Gastrocnemius medialis (tissue), 4 donors: ENCODE measurements around the gene TUBB6. TPM values are rescaled to one million over a fixed set of nuclear protein-coding genes. Genes with fewer than 3 reads are reported as not detected.

Experiments
- ATAC-seq, 2 donors: fragments of 150-250 bp; one replicate each; pipeline ENCODE4 v1.9.1; 2016
- DNase-seq, 2 donors: peaks; one replicate each; pipeline ENCODE4 v3.0.0-alpha.2; 2019
- H3K27ac ChIP-seq, 4 donors: fragments of 200-600 bp; sonication (generic); 1 replicate in 1 of 4; 2 replicates in 3 of 4; pipeline ENCODE4 v1.5.1; 2016 to 2018; ENCODE audit warnings: mild to moderate bottlenecking in 2 of 4, moderate library complexity in 1 of 4
- H3K27me3 ChIP-seq, 3 donors: fragments of 200-600 bp; sonication (generic) in 2 of 3; 1 replicate in 1 of 3; 2 replicates in 2 of 3; pipeline versions ENCODE4 v1.5.1 to v1.6.0; 2016 to 2019; ENCODE audit warnings: mild to moderate bottlenecking in 1 of 3, moderate library complexity in 1 of 3
- H3K36me3 ChIP-seq, 2 donors: fragments of 200-600 bp; sonication (generic) in 1 of 2; one replicate each; pipeline ENCODE4 v1.5.1; 2017 to 2018
- H3K4me1 ChIP-seq, 2 donors: fragments of 200-600 bp; sonication (generic) in 1 of 2; one replicate each; pipeline ENCODE4 v1.5.1; 2016 to 2017; ENCODE audit warnings: mild to moderate bottlenecking in 2 of 2
- H3K4me3 ChIP-seq, 4 donors: fragments of 200-600 bp; sonication (generic) in 3 of 4; 1 replicate in 1 of 4; 2 replicates in 3 of 4; pipeline ENCODE4 v1.5.1; 2016 to 2019; ENCODE audit warnings: mild to moderate bottlenecking in 2 of 4
- H3K9me3 ChIP-seq, 3 donors: fragments of 200-600 bp; sonication (generic) in 2 of 3; 1 replicate in 1 of 3; 2 replicates in 2 of 3; pipeline ENCODE4 v1.5.1; 2016 to 2019
- CTCF ChIP-seq, 5 experiments: fragments of 450-650 bp in 3 of 5; fragments of 200-600 bp in 2 of 5; sonication (generic) in 2 of 5; IDR thresholded peaks in 4 of 5; conservative IDR thresholded peaks in 1 of 5; 1 replicate in 4 of 5; 2 replicates in 1 of 5; pipeline ENCODE4 v1.5.1; 2016 to 2019; ENCODE audit warnings: antibody characterized with exemption in 5 of 5, mild to moderate bottlenecking in 3 of 5, moderate library complexity in 3 of 5
- POLR2A ChIP-seq, 2 donors: fragments of 450-650 bp; IDR thresholded peaks; one replicate each; pipeline ENCODE4 v1.6.1; 2017; ENCODE audit warnings: antibody characterized with exemption in 2 of 2, mild to moderate bottlenecking in 2 of 2, moderate library complexity in 2 of 2
- in situ Hi-C, 4 donors: fragments of 200-750 bp; cut with MboI; loops; one replicate each; pipeline versions ENCODE4 v1.15.0 to v1.8.0; 2017; ENCODE audit warnings: low sequenced_read_pairs in 4 of 4
- intact Hi-C: fragments of 100-400 bp; cut with DNase I; formaldehyde crosslinking; loops from one replicate; pipeline ENCODE4 v1.15.1; 2023; ENCODE audit warnings: low total_unique reads
- total RNA-seq, 4 donors: library from RNA; depleted of rRNA; stranded (reverse); fragments of >200 nt; gene quantifications; one replicate each; pipeline versions ENCODE4 v1.1.0 to v1.2.3, GENCODE V29; 2016

The TUBB6 gene
- 10 to 100 TPM in 3 of 4 donors, 1 to 10 TPM in 1; 6.3 to 29.7 (median 13.5) TPM for total RNA-seq

GRCh38 chr18:12307701-12308385, at the start of gene TUBB6:
Gene TUBB6 (plus strand): TSS chr18:12308241. CDS start chr18:12308293, 52 bp downstream.
- peak within 1 kb of the TSS; percentile 72 to 87 (median 79) for H3K27ac ChIP-seq
- peaks cover 20 to 31% (median 22%) of the 10 kb centered on the region in 3 donors for H3K27me3 ChIP-seq
- DNase-seq = peak; percentile 24 to 27
- in situ Hi-C loops = no loop called here
- TF ChIP-seq CTCF (IDR thresholded peaks at IDR 0.05 in 4 of 5, conservative IDR thresholded peaks at IDR 0.05 in 1 of 5) (no peak), POLR2A (IDR thresholded peaks at IDR 0.05) (peak; percentile 38 to 66)
- H3K9me3 ChIP-seq = peaks cover 0 to 6% (median 0%) of the 10 kb centered on the region in 3 donors
- H3K36me3 ChIP-seq = peaks cover 0 to 14% of the 10 kb centered on the region in 2 donors
- H3K4me1 ChIP-seq = peaks cover 6 to 18% of the 10 kb centered on the region in 2 donors
- peak within 1 kb of the TSS; percentile 62 to 73 (median 66) for H3K4me3 ChIP-seq
- intact Hi-C loops = loop anchor here (1.0 to 5.0 kb wide), 2 partner anchors 36 to 69 kb away; partner anchors contain the start of gene AFG3L2
- peak; percentile 43 to 48 for ATAC-seq

- ATAC-seq (peak; percentile 73 to 76), DNase-seq (peak; percentile 29 to 57)
- Histone ChIP-seq H3K9me3 (no peaks in the 10 kb centered on the region), H3K36me3 (no peaks in the 10 kb centered on the region), H3K27ac (peak overlapping the region in 2 of 4 donors; percentile 54 to 56), H3K4me3 (no peak overlapping the region), H3K4me1 (peaks cover 1 to 3% of the 10 kb centered on the region in 2 donors), H3K27me3 (peaks cover 8 to 23% (median 12%) of the 10 kb centered on the region in 3 donors)
- TF ChIP-seq CTCF (IDR thresholded peaks at IDR 0.05 in 4 of 5, conservative IDR thresholded peaks at IDR 0.05 in 1 of 5) = no peak
- no peak for TF ChIP-seq POLR2A (IDR thresholded peaks at IDR 0.05)
- in situ Hi-C loops = no loop called here
- intact Hi-C loops = no loop called here
These were observed 49.0 kb upstream of the TUBB6 start for GRCh38 chr18:12258719-12259705.

- intact Hi-C loops = no loop called here
- no peak for DNase-seq
- H3K36me3 ChIP-seq = no peaks in the 10 kb centered on the region
These were observed 45.3 kb upstream of the TUBB6 start for GRCh38 chr18:12262748-12263147.

GRCh38 chr18:12264864-12265263, 43.2 kb upstream of the TUBB6 start:
- H3K27me3 ChIP-seq = peaks cover 0 to 3% (median 0%) of the 10 kb centered on the region in 3 donors
- no peaks in the 10 kb centered on the region for H3K36me3 ChIP-seq
- intact Hi-C loops (no loop called here), in situ Hi-C loops (no loop called here)
- H3K27ac ChIP-seq = no peak overlapping the region
- no peaks in the 10 kb centered on the region for H3K9me3 ChIP-seq
- DNase-seq (no peak), ATAC-seq (no peak)
- no peak overlapping the region for H3K4me3 ChIP-seq
- H3K4me1 ChIP-seq = no peaks in the 10 kb centered on the region
- TF ChIP-seq POLR2A (IDR thresholded peaks at IDR 0.05) (no peak), CTCF (IDR thresholded peaks at IDR 0.05 in 4 of 5, conservative IDR thresholded peaks at IDR 0.05 in 1 of 5) (no peak)

More at GRCh38 chr18:12262748-12263147, 45.3 kb upstream of the TUBB6 start:
- Histone ChIP-seq H3K27ac (no peak overlapping the region), H3K4me1 (no peaks in the 10 kb centered on the region), H3K4me3 (no peak overlapping the region), H3K9me3 (no peaks in the 10 kb centered on the region), H3K27me3 (peaks cover 0 to 3% (median 0%) of the 10 kb centered on the region in 3 donors)
- ATAC-seq = no peak
- TF ChIP-seq CTCF (IDR thresholded peaks at IDR 0.05 in 4 of 5, conservative IDR thresholded peaks at IDR 0.05 in 1 of 5) (no peak), POLR2A (IDR thresholded peaks at IDR 0.05) (no peak)
- in situ Hi-C loops = no loop called here
